Aorta (tissue), 5 donors: ENCODE measurements around the gene LRCH1. TPM values are rescaled to one million over a fixed set of nuclear protein-coding genes. Genes with fewer than 3 reads are reported as not detected.
A peak's percentile ranks its signal among the peaks of the same experiment; 100 is the strongest.

Source experiments
- ATAC-seq: fragments of 200-7000 bp; cut with Tn5 transposase; one replicate; pipeline ENCODE4 v1.9.1; 2022; ENCODE audit warnings: moderate library complexity; ENCODE audit not compliant: low FRiP score
- DNase-seq, 2 donors: peaks; one replicate each; pipeline ENCODE4 v3.0.0-alpha.2; 2020
- H3K27ac ChIP-seq, 2 donors: one replicate each; pipeline ENCODE4 v1.5.1; 2013; ENCODE audit warnings: low read length in 2 of 2, mild to moderate bottlenecking in 2 of 2, moderate library complexity in 2 of 2, control low read depth in 1 of 2, inconsistent platforms in 1 of 2, low read depth in 1 of 2
- H3K27me3 ChIP-seq, 2 donors: one replicate each; pipeline ENCODE4 v1.6.1; 2013; ENCODE audit warnings: control low read depth in 1 of 2, low read length in 1 of 2, mild to moderate bottlenecking in 1 of 2, moderate library complexity in 1 of 2; ENCODE audit not compliant: insufficient read depth in 2 of 2, control insufficient read depth in 1 of 2
- H3K36me3 ChIP-seq, 2 donors: one replicate each; pipeline ENCODE4 v1.6.1; 2013; ENCODE audit warnings: control low read depth in 1 of 2, low read length in 1 of 2, mild to moderate bottlenecking in 1 of 2; ENCODE audit not compliant: insufficient read depth in 2 of 2, control insufficient read depth in 1 of 2
- H3K4me1 ChIP-seq, 2 donors: one replicate each; pipeline ENCODE4 v1.6.1; 2013; ENCODE audit warnings: low read length in 2 of 2, control low read depth in 1 of 2, mild to moderate bottlenecking in 1 of 2, moderate library complexity in 1 of 2; ENCODE audit not compliant: insufficient read depth in 2 of 2, control insufficient read depth in 1 of 2
- H3K4me3 ChIP-seq, 2 donors: one replicate each; pipeline ENCODE4 v1.5.1; 2013; ENCODE audit warnings: low read length in 2 of 2, control low read depth in 1 of 2, mild to moderate bottlenecking in 1 of 2
- H3K9me3 ChIP-seq: one replicate; pipeline ENCODE4 v1.6.1; 2013; ENCODE audit warnings: mild to moderate bottlenecking, low read length; ENCODE audit not compliant: control insufficient read depth
- WGBS, 2 donors: extraction: QIAGEN DNeasy Blood & Tissue Kit; methylation state at CpG; one replicate each; pipeline ENCODE4 v1.1.7; 2013; 5-methylcytosine and 5-hydroxymethylcytosine counted together
- intact Hi-C, 2 donors: fragments of 100-400 bp; cut with DNase I; formaldehyde crosslinking; loops; one replicate each; pipeline versions ENCODE4 v1.14.2 to v1.15.0; 2022
- polyA plus RNA-seq, 2 donors: library from polyadenylated mRNA; stranded (reverse); fragments of 200-250 nt; gene quantifications; one replicate each; pipeline ENCODE4 v1.2.3, GENCODE V29; 2013
- total RNA-seq, 2 donors: library from RNA; stranded (reverse); fragmentation: NEBNext Ultra II Directional; extraction: Animal tissue kit (Norgen Biotek cat#: 25700); gene quantifications; one replicate each; pipeline ENCODE4 v1.2.1, GENCODE V29; 2021
- donor health status: healthy with polysubstance abuse.
- donor health status: Bipolar disorder and iron deficiency.
- donor health status: DM: no; HTN: no; CAD: no.
- donor health status: DM: no; HTN: no; CAD: no.
- donor health status: DM: yes; HTN: yes; CAD: no.

The LRCH1 gene
- total and polyA plus RNA-seq, 4 donors = 12.3 to 46.5 (median 28.8) TPM

DNA sequence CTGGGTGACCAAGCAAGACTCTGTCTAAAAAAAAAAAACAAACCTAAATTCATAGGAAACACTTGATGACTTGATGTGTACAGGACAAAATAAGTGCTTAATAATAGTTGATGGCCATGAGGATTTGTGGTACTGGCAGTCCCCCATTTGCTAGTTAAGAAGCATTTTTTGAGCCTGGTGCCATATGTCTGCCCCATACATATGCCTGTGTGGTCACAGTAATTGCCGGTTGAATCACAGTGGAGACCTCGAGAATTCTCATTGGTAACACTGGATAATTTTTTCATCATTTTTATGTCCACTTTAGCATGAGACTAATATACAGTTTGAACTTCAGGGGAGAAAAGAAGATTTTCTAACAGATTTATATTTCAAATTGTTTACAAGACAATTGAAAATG, 79.2 kb downstream of the LRCH1 start:
- intact Hi-C loops = loop anchor here in 1 of 2 donors (5.0 kb wide), 1 partner anchor 75 kb away; no protein-coding TSS in a partner anchor
- no peaks in the 10 kb centered on the region for H3K36me3 ChIP-seq
- H3K27ac ChIP-seq = no peak overlapping the region
- H3K27me3 ChIP-seq = no peaks in the 10 kb centered on the region
- ATAC-seq (no peak), DNase-seq (no peak)
- no peak overlapping the region for H3K4me3 ChIP-seq
- WGBS, 2 donors = 95 to 96% methylated on average over 2 of the region's 2 CpGs
- H3K4me1 ChIP-seq = peaks cover 7 to 10% of the 10 kb centered on the region in 2 donors
- no peaks in the 10 kb centered on the region for H3K9me3 ChIP-seq

DNA sequence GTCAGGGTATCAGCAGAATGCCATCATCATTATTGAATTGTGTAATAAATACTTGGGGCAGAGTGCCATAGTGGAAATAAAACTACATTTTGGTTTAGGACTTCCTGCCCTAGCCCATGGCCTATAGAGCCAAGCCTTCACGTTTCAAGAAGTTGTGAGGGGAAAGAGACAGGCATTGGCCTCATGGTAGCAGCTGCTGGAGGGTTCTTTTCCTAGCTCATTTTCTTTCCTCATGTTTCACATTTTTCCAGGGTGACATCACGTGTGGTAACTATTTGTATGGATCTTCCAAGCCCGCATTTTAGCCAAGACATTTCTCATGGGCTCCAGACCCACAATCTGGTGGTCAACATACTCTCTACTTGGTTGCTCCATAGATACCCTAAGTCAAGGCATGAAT, 80.4 kb downstream of the LRCH1 start:
- Histone ChIP-seq H3K27me3 (no peaks in the 10 kb centered on the region), H3K4me3 (no peak overlapping the region), H3K9me3 (no peaks in the 10 kb centered on the region), H3K36me3 (no peaks in the 10 kb centered on the region), H3K4me1 (peaks cover 7 to 10% of the 10 kb centered on the region in 2 donors), H3K27ac (no peak overlapping the region)
- DNase-seq (no peak), ATAC-seq (peak; percentile 45)
- intact Hi-C loops = loop anchor here in 1 of 2 donors (5.0 kb wide), 1 partner anchor 76 kb away; no protein-coding TSS in a partner anchor
- 3 to 6% methylated on average over 3 of the region's 3 CpGs for WGBS, 2 donors

DNA sequence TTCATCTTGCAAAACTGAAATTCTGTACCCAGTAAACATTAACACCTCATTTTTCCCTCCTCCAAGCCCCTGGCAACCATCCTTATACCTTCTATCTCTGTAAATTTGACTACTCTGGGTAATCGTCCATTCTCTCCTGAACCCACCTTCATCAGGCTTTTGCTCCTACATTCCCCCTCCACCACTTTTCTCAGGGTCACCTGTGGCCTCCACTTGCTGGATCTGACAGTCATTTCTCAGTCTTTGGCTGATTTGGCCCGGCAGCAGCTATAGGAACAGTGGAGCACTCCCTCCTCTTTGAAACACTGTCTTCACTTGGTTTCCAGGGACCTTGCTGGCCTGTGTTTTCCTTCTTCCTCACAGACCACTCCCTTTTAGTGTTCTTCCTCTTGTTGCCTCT, 83.5 kb downstream of the LRCH1 start:
- Histone ChIP-seq H3K27ac (no peak overlapping the region), H3K4me1 (peaks cover 10 to 11% of the 10 kb centered on the region in 2 donors), H3K36me3 (no peaks in the 10 kb centered on the region), H3K4me3 (no peak overlapping the region), H3K27me3 (no peaks in the 10 kb centered on the region), H3K9me3 (no peaks in the 10 kb centered on the region)
- ATAC-seq (no peak), DNase-seq (no peak)
- 44 to 68% methylated on average over 2 of the region's 2 CpGs for WGBS, 2 donors
- intact Hi-C loops = no loop called here

DNA sequence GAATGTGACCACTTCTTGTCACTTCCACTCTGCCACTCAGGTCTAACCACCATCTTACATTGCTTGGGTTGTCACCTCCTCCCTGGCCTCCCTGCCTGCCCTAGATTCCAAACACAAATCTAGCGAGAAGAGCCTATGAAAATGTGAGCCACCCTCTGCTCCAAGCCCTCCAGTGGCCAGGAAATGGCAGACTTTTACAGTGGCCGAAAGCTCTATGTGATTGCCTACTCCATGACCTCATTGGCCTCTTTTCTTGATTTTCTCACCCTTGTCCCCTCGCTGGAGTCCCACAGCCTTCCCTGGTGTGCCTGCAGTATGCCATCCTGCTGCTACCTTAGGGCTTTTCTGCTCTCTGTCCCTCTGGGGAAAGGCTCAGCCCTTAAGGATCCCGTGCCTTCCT, 84.2 kb downstream of the LRCH1 start:
- Histone ChIP-seq H3K27me3 (no peaks in the 10 kb centered on the region), H3K4me3 (no peak overlapping the region), H3K27ac (no peak overlapping the region), H3K4me1 (peaks cover 10 to 14% of the 10 kb centered on the region in 2 donors), H3K9me3 (no peaks in the 10 kb centered on the region), H3K36me3 (no peaks in the 10 kb centered on the region)
- WGBS, 2 donors = 95 to 97% methylated on average over 4 of the region's 4 CpGs
- DNase-seq (no peak), ATAC-seq (no peak)
- intact Hi-C loops = no loop called here

DNA sequence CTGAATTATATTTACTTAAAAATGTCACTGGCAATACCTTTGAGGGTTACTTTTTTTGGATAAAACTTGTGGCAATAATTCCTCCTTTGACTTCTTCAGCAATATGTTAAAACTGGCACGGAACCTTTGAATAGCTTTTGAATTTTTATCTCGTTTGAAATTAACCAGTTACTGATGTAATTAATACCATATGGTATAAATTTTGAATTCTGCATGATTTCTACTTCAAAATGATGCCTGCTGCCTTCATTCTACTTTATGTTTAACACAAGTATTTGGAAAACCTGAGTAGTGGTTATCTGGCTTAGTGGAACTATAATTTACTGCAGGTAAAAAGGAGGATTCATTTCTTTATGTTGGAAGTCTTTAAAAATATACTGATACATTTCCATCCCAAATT, 85.3 kb downstream of the LRCH1 start:
- Histone ChIP-seq H3K4me1 (peaks cover 9 to 19% of the 10 kb centered on the region in 2 donors), H3K36me3 (no peaks in the 10 kb centered on the region), H3K27ac (no peak overlapping the region), H3K4me3 (no peak overlapping the region), H3K9me3 (no peaks in the 10 kb centered on the region), H3K27me3 (no peaks in the 10 kb centered on the region)
- DNase-seq (no peak), ATAC-seq (no peak)
- WGBS, 2 donors = 53 to 67% methylated on average over 2 of the region's 2 CpGs
- intact Hi-C loops = no loop called here

DNA sequence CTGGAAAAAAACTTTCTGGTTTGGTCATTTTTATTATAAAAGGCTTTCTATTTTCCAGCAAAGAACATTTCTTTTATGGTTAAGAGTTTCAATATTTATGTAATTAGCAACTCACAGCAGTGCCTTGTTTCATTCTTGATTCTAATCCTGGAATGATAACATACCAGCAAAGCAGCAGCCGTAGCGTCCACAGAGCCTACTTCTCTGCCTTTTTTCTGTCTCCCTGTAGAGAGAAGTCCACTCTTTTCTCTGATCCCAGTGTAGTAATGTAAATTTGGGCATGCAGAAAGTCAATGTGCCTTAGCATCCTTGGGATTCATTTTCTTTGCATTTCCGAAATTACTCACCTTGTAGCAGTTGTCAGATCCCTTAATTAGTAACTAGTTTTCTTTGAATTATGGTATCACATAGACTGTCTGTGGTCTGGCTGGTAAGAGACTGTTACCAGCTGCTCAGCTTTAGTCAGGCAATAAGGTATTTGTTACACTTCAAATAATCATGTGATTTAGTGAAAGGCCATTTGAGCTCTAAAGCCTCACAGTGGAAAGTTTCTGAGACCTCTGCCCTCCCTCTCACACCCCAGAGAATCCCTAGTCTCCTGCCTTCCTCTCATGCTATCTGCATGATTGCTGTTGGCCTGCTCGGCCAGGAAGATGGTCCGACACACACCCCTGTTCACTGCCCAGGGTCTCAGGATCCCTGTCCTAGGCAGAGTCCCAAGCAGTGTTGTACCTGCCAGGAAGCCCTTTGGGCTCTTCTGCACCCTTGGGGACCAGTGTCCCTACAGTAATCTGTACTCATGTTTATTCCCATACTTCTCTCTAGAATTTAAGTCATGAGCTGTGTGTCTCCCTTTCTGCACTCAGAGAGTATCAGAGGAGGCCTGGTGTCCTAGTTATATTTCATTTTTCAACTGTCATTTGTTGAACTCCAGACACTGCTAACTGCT, 86.3 kb downstream of the LRCH1 start:
- whole genome bisulfite sequencing, 2 donors = 44 to 49% methylated on average over 5 of the region's 5 CpGs
- ATAC-seq (no peak), DNase-seq (no peak)
- intact Hi-C loops = no loop called here
- Histone ChIP-seq H3K9me3 (no peaks in the 10 kb centered on the region), H3K27me3 (no peaks in the 10 kb centered on the region), H3K27ac (peak overlapping the region in 1 of 2 donors; percentile 28), H3K4me3 (no peak overlapping the region), H3K4me1 (peaks cover 11 to 22% of the 10 kb centered on the region in 2 donors), H3K36me3 (no peaks in the 10 kb centered on the region)

DNA sequence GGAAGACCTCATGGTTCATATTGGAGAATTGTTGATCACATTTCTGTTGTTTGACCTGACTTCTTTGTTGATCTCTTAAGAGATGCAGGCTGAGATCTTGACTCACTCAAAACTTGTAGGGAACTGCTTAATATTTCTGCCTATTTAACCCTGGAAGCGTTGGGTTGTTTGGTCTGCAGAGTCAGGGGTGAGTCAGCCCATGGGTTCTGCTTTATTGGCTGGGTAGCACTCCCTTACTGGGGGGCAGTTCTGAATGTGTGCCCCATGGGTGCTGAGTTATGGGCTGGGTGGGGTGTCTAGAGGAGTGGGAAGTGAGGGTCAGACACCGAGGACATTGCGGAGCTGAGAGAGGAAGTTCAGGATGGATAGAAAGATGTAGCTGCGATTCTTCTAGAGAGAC, 87.9 kb downstream of the LRCH1 start:
- WGBS, 2 donors = 67 to 72% methylated on average over 4 of the region's 4 CpGs
- ATAC-seq (no peak), DNase-seq (peak in 1 of 2 donors; percentile 51)
- no peaks in the 10 kb centered on the region for H3K9me3 ChIP-seq
- intact Hi-C loops = no loop called here
- no peak overlapping the region for H3K4me3 ChIP-seq
- no peaks in the 10 kb centered on the region for H3K27me3 ChIP-seq
- H3K36me3 ChIP-seq = no peaks in the 10 kb centered on the region
- peaks cover 11 to 22% of the 10 kb centered on the region in 2 donors for H3K4me1 ChIP-seq
- H3K27ac ChIP-seq = peak overlapping the region; percentile 6 to 91

DNA sequence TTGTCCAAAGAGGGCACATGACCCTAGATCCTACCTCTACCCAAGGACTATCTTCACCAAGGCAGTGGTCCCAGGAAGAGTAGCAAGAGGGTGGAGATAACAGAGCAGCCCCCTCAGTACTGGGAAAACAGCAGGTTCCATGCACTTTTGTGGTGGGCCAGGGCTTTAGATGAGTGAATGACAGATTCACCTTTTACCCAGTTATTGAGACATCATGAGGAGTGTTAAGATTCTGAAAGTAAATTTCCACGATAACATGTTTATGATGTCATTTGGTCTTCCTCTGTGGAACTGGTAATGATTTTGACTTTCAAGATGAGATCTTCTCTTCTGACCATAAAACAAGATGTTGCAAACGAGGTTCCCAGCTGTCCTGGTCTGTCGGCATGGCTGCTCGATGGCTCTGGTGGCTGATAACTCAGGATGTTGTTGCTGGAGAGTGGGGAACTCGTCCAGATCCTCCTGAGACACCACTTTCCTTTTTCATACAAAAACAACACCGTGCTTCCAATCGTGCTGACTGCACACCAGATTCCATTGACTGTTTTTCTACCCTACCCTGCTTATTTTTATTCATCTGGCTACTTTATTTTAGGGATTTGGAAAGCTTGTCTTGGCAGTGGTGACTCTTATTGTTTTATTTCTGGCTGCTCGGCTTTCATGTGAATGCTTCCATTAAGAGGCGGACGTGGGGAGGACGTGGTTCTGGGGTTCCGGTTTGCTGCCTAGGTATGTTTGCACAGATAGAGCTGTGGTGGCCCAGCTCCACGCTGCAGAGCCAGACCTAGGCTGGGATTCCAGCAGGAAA, 88.5 kb downstream of the LRCH1 start:
- peak overlapping the region in 1 of 2 donors; percentile 73 for H3K4me3 ChIP-seq
- ATAC-seq = peak; percentile 49
- DNase-seq = no peak
- intact Hi-C loops = no loop called here
- peak overlapping the region; percentile 6 to 91 for H3K27ac ChIP-seq
- WGBS, 2 donors = 2 to 6% methylated on average over 13 of the region's 13 CpGs
- no peaks in the 10 kb centered on the region for H3K36me3 ChIP-seq
- H3K4me1 ChIP-seq = peaks cover 11 to 20% of the 10 kb centered on the region in 2 donors
- no peaks in the 10 kb centered on the region for H3K9me3 ChIP-seq
- H3K27me3 ChIP-seq = no peaks in the 10 kb centered on the region
